K562 (cell line): Measurements from ENCODE around the gene EEF1AKMT4. TPM values are rescaled to one million over a fixed set of nuclear protein-coding genes. Genes with fewer than 3 reads are reported as not detected.

Experiments used
- AFF1 ChIP-seq, 2 experiments: fragments of 450-650 bp; IDR thresholded peaks; 2 replicates each; pipeline ENCODE4 v1.6.1; 2018; ENCODE audit warnings: mild to moderate bottlenecking in 2 of 2, low read depth in 1 of 2; ENCODE audit not compliant: partially characterized antibody in 2 of 2
- CBFB ChIP-seq: sonication (generic); formaldehyde crosslinking; IDR thresholded peaks from 2 replicates; pipeline ENCODE4 v1.4.0; 2020; ENCODE audit warnings: mild to moderate bottlenecking, missing genetic modification reagents
- CGGBP1 ChIP-seq: fragments of 250-450 bp; sonication (Bioruptor Pico); IDR thresholded peaks from 2 replicates; pipeline ENCODE4 v1.9.0; 2021; ENCODE audit warnings: mild to moderate bottlenecking
- MLX ChIP-seq, 2 experiments: fragments of 450-650 bp in 1 of 2; sonication (generic) in 1 of 2; formaldehyde crosslinking; conservative IDR thresholded peaks; 2 replicates each; pipeline versions ENCODE4 v1.4.0 to v1.8.1; 2020 to 2022; ENCODE audit warnings: mild to moderate bottlenecking in 1 of 2, missing genetic modification reagents in 1 of 2
- NR2F6 ChIP-seq: fragments of 450-650 bp; formaldehyde crosslinking; IDR thresholded peaks from 2 replicates; pipeline ENCODE4 v1.4.0; 2020; ENCODE audit warnings: mild to moderate bottlenecking
- PML ChIP-seq: IDR thresholded peaks from 2 replicates; pipeline ENCODE4 v1.6.1; 2012; ENCODE audit warnings: low read length, inconsistent platforms
- SMC3 ChIP-seq: conservative IDR thresholded peaks from 2 replicates; pipeline ENCODE4 v1.6.1; 2011; ENCODE audit warnings: low read depth, low read length, improper control_type of control experiment; ENCODE audit not compliant: insufficient read depth
- SREBF1 ChIP-seq: fragments of 150-350 bp; IDR thresholded peaks from 2 replicates; pipeline ENCODE4 v1.6.1; 2014; ENCODE audit warnings: antibody characterized with exemption, low read depth, low read length, borderline replicate concordance
- ZFP30 ChIP-seq: fragments of 250-450 bp; sonication (Bioruptor Pico); IDR thresholded peaks from 2 replicates; pipeline ENCODE4 v1.8.0; 2022; ENCODE audit warnings: moderate library complexity, mild to moderate bottlenecking, inconsistent platforms, borderline replicate concordance
- ZNF175 ChIP-seq: fragments of 200-800 bp; sonication (Bioruptor generic); IDR thresholded peaks from 2 replicates; pipeline ENCODE4 v1.6.1; 2016; ENCODE audit warnings: low read depth, mild to moderate bottlenecking, missing genetic modification characterization, missing compliant biosample characterization
- ZNF239 ChIP-seq: fragments of 250-450 bp; sonication (Bioruptor Pico); IDR thresholded peaks from 2 replicates; pipeline ENCODE4 v1.4.0; 2020; ENCODE audit warnings: mild to moderate bottlenecking
- ZNF436 ChIP-seq: fragments of 250-450, 450-650 bp; sonication (Bioruptor Pico); formaldehyde crosslinking; IDR thresholded peaks from 2 replicates; pipeline ENCODE4 v1.7.0; 2020; ENCODE audit warnings: mild to moderate bottlenecking
- ZNF696 ChIP-seq: fragments of 250-450 bp; sonication (Bioruptor Pico); conservative IDR thresholded peaks from 2 replicates; pipeline ENCODE4 v1.4.0; 2020; ENCODE audit warnings: mild to moderate bottlenecking, moderate library complexity
- ZNF740 ChIP-seq, 3 experiments: fragments of 200-800 bp in 1 of 3; sonication (Bioruptor generic) in 1 of 3; sonication (generic) in 1 of 3; formaldehyde crosslinking in 1 of 3; IDR thresholded peaks; 2 replicates each; pipeline versions ENCODE4 v1.6.1 to v1.8.0; 2016 to 2022; ENCODE audit warnings: mild to moderate bottlenecking in 2 of 3, missing compliant biosample characterization in 2 of 3, missing genetic modification characterization in 2 of 3, missing genetic modification reagents in 1 of 3
- polyA plus RNA-seq, 8 experiments: library from polyadenylated mRNA; depleted of rRNA in 4 of 8; stranded (reverse) in 5 of 8; unstranded in 3 of 8; fragments of >200 nt; fragmentation: Nextera tagmentation in 2 of 8; fragmentation: Illumina TruSeq in 1 of 8; extraction: Ambion mirVana in 2 of 8; extraction: Trizol in 1 of 8; gene quantifications; 2 replicates each; pipeline versions ENCODE4 v1.2.1 to v1.2.3, GENCODE V29; 2011 to 2014; ENCODE audit warnings: inconsistent platforms in 1 of 8, missing spikeins in 1 of 8
- total RNA-seq, 7 experiments: library from RNA; depleted of rRNA in 6 of 7; stranded (reverse); fragments of >200 nt in 6 of 7; fragmentation: Illumina TruSeq in 2 of 7; extraction: Trizol in 2 of 7; gene quantifications; 2 replicates each; pipeline versions ENCODE4 v1.2.1 to v1.2.3, GENCODE V29; 2011 to 2021; ENCODE audit warnings: low replicate concordance in 1 of 7

EEF1AKMT4 gene
- total and polyA plus RNA-seq, 9 of the 15 experiments (the other 6 are each of a cell fraction or from before 2014, with no cell fraction given): 10.3 to 49.4 (median 18.9) TPM

DNA sequence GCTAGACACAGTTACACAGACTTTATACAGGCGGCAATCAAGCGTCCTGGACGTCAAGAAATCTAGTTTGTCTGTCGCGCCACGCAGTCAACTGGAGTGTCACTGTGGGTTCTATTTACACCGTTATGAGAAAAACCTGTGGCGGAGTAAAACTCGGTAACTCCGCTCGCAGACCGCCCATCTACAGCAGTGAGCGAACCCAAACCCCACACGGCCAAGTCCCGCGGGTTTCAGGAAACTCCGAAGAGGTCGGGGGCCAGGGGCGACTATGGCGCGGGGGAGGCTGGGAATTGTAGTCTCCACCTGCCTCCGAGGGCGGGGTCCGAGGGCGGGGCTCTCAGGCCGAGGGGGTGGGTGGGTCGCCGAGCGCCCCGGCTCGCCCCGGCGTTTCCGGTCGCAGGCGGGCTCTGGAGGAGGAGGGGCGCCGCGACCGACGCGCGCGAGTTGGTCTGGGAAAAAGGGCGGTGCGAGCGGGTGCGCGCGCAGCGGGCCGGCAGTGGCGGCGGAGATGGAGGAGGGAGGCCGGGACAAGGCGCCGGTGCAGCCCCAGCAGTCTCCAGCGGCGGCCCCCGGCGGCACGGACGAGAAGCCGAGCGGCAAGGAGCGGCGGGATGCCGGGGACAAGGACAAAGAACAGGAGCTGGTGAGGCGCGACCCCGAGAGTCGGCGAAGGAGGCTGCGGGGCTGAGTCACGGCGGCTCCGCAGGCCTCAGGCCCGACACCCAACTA is 49.5 kb downstream of the EEF1AKMT4 start, which contains the start of gene PSMD2 (continued):
- no peak for TF ChIP-seq SMC3
- peak; percentile 78; the same call in 1 of the 2 replicates for TF ChIP-seq PML
- no peak for TF ChIP-seq CBFB (CRISPR knock-in tag)
- TF ChIP-seq ZNF696 (CRISPR knock-in tag): no peak
- TF ChIP-seq ZNF175 (CRISPR knock-in tag): no peak
- no peak for TF ChIP-seq ZNF436 (CRISPR knock-in tag)
- TF ChIP-seq ZNF740 (CRISPR knock-in tag; IDR thresholded peaks at IDR 0.05): no peak
- TF ChIP-seq ZNF740 (tag; IDR thresholded peaks at IDR 0.05): no peak
- no peak for TF ChIP-seq SREBF1
- no peak for TF ChIP-seq CGGBP1 (CRISPR knock-in tag)
- TF ChIP-seq NR2F6 (CRISPR knock-in tag): no peak
- no peak for TF ChIP-seq ZFP30 (CRISPR knock-in tag)
- peak; percentile 41 to 86 for TF ChIP-seq AFF1 (IDR thresholded peaks at IDR 0.05; ENCODE audit: low read depth in 1 of 2, partially characterized antibody in 2 of 2)
- TF ChIP-seq ZNF239 (CRISPR knock-in tag): no peak
- TF ChIP-seq MLX (CRISPR knock-in tag; conservative IDR thresholded peaks at IDR 0.05): no peak
